ENCODE measurements around the gene FBLN1. TPM values are rescaled to one million over a fixed set of nuclear protein-coding genes. Genes with fewer than 3 reads are reported as not detected.

Gene FBLN1
- total RNA-seq, 2 donors from 2014 or later: 226 to 305 TPM

- 82 to 88% methylated on average over 10 to 11 of the region's 11 CpGs for WGBS, 2 experiments (ENCODE audit: insufficient coverage in 1 of 2, insufficient read length in 1 of 2)
Observed at GRCh38 chr22:45478108-45478771, 24.4 kb upstream of the FBLN1 start.

DNA sequence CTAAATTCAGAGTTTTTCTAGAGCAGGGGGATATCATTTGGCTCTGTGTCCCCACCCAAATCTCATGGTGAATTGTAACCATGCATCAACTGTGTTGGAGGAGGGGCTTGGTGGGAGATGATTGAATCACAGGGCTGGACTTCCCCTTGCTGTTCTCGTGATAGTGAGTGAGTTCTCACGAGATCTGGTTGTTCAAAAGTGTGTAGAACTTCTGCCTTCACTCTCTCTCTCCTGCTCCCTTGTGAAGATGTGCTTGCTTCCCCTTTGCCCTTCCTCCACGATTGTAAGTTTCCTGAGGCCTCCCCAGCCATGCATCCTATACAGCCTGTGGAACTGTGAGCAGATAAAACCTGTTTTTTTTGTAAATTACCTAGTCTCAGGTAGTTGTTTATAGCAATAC is 22.0 kb upstream of the FBLN1 start:
- Histone ChIP-seq H3K4me1 (ENCODE audit: control insufficient read depth, insufficient read depth, low read length) (no peaks in the 10 kb centered on the region), H3K9me3 (ENCODE audit: control insufficient read depth, low read length) (peaks cover 36% of the 10 kb centered on the region), H3K27ac (ENCODE audit: low read depth, low read length) (no peak overlapping the region), H3K4me3 (ENCODE audit: low read length) (no peak overlapping the region), H3K9ac (ENCODE audit: extremely low read depth, low read length, poor library complexity, severe bottlenecking) (no peak overlapping the region), H3K36me3 (ENCODE audit: control insufficient read depth, insufficient read depth, low read length) (no peaks in the 10 kb centered on the region), H3K27me3 (ENCODE audit: control insufficient read depth, insufficient read depth, low read length, poor library complexity, severe bottlenecking) (no peaks in the 10 kb centered on the region)
- no peak for DNase-seq
- Mint-ChIP-seq H3K4me1 (no peaks in the 10 kb centered on the region), H3K36me3 (ENCODE audit: low read depth) (no peaks in the 10 kb centered on the region), H3K9me3 (peaks cover 25% of the 10 kb centered on the region), H3K27ac (no peak overlapping the region), H3K27me3 (ENCODE audit: insufficient read depth) (peaks cover 3% of the 10 kb centered on the region), H3K4me3 (no peak overlapping the region)
- no peak for TF ChIP-seq CTCF (conservative IDR thresholded peaks at IDR 0.05)
- WGBS, 2 experiments (ENCODE audit: insufficient coverage in 1 of 2, insufficient read length in 1 of 2): 87% methylated on average over 3 of the region's 3 CpGs; no CpG with 5 or more reads in 1 of the 2 experiments

More at GRCh38 chr22:45478108-45478771, 24.4 kb upstream of the FBLN1 start:
- peaks cover 3% of the 10 kb centered on the region for H3K4me1 ChIP-seq (ENCODE audit: control insufficient read depth, insufficient read depth, low read length)
- DNase-seq: no peak
- no peaks in the 10 kb centered on the region for H3K27me3 Mint-ChIP-seq (ENCODE audit: insufficient read depth)
- no peak overlapping the region for H3K27ac ChIP-seq (ENCODE audit: low read depth, low read length)
- no peak overlapping the region for H3K9ac ChIP-seq (ENCODE audit: extremely low read depth, low read length, poor library complexity, severe bottlenecking)
- H3K4me3 Mint-ChIP-seq: no peak overlapping the region
- no peaks in the 10 kb centered on the region for H3K36me3 ChIP-seq (ENCODE audit: control insufficient read depth, insufficient read depth, low read length)
- H3K9me3 ChIP-seq (ENCODE audit: control insufficient read depth, low read length): peaks cover 16% of the 10 kb centered on the region
- peaks cover 7% of the 10 kb centered on the region for H3K4me1 Mint-ChIP-seq
- H3K4me3 ChIP-seq (ENCODE audit: low read length): no peak overlapping the region
- peaks cover 15% of the 10 kb centered on the region for H3K9me3 Mint-ChIP-seq
- no peak for TF ChIP-seq CTCF (conservative IDR thresholded peaks at IDR 0.05)
- H3K27me3 ChIP-seq (ENCODE audit: control insufficient read depth, insufficient read depth, low read length, poor library complexity, severe bottlenecking): no peaks in the 10 kb centered on the region
- H3K27ac Mint-ChIP-seq: no peak overlapping the region
- H3K36me3 Mint-ChIP-seq (ENCODE audit: low read depth): no peaks in the 10 kb centered on the region

DNA sequence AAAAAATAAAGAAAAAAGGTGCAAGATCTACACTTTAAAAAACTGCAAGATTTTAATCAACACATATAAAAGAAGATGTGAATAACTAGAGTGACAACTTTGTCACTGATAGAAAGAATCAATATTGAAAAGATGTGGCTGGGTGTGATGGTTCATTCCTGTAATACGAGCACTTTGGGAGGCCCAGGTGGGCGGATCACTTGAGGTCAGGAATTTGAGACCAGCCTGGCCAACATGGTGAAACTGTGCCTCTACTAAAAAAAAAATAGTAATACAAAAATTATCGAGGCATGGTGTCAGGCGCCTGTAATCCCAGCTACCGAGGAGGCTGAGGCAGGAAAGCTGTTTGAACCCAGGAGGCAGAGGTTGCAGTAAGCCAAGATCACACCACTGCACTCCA is 21.0 kb upstream of the FBLN1 start:
- 85 to 97% methylated on average over 4 to 5 of the region's 5 CpGs for WGBS, 2 experiments (ENCODE audit: insufficient coverage in 1 of 2, insufficient read length in 1 of 2)
- Histone ChIP-seq H3K4me3 (ENCODE audit: low read length) (no peak overlapping the region), H3K36me3 (ENCODE audit: control insufficient read depth, insufficient read depth, low read length) (no peaks in the 10 kb centered on the region), H3K4me1 (ENCODE audit: control insufficient read depth, insufficient read depth, low read length) (no peaks in the 10 kb centered on the region), H3K9me3 (ENCODE audit: control insufficient read depth, low read length) (peaks cover 36% of the 10 kb centered on the region), H3K27me3 (ENCODE audit: control insufficient read depth, insufficient read depth, low read length, poor library complexity, severe bottlenecking) (no peaks in the 10 kb centered on the region), H3K9ac (ENCODE audit: extremely low read depth, low read length, poor library complexity, severe bottlenecking) (no peak overlapping the region), H3K27ac (ENCODE audit: low read depth, low read length) (no peak overlapping the region)
- H3K4me3 Mint-ChIP-seq: no peak overlapping the region
- H3K4me1 Mint-ChIP-seq: no peaks in the 10 kb centered on the region
- peaks cover 3% of the 10 kb centered on the region for H3K27me3 Mint-ChIP-seq (ENCODE audit: insufficient read depth)
- no peak overlapping the region for H3K27ac Mint-ChIP-seq
- no peaks in the 10 kb centered on the region for H3K36me3 Mint-ChIP-seq (ENCODE audit: low read depth)
- no peak for DNase-seq
- no peak for TF ChIP-seq CTCF (conservative IDR thresholded peaks at IDR 0.05)
- peaks cover 29% of the 10 kb centered on the region for H3K9me3 Mint-ChIP-seq

Measured in endodermal cell (in vitro differentiated cells).